Measurements from ENCODE around the gene HLA-A.

The HLA-A gene

DNA sequence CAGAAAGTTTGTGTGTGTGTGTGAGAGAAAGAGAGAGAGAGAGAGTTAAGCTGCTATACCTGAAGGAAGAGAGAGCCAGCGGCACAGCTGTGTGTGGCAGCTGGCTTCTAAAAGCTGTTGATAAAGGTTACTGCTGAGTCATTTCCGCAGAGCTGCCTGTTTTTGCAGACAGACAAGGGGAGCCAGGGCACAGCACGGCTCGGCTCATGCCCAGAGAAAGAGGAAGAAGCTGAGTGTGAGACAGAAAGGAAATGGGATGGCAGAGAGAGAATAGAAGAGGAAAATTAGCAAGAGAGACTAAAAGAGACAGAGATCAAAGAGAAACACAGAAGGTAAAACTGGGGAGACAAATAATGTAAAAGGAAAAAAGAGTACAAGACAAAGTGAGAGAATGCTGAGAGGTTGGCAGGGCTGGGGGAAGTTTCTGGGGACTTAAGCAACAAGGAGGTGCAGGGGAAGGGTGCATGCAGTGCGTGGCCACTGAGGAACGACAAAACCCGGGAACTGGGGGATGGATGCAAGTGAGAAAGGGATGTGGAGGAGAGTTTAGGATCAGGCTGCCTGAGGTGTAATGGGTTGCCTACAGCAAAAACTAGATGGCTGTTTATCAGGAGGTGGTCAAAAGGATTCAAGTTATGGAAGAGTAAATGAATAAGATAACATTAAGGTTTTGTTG is 22.7 kb downstream of the HLA-A start:
- H3K27me3 ChIP-seq (ENCODE audit: low read depth, low read length) = no peaks in the 10 kb centered on the region
- H3K79me2 ChIP-seq (ENCODE audit: low read length) = no peaks in the 10 kb centered on the region
- no peaks in the 10 kb centered on the region for H3K36me3 ChIP-seq (replicated peaks; ENCODE audit: low read depth, low read length)
- H4K20me1 ChIP-seq (ENCODE audit: insufficient read depth, low read length) = no peaks in the 10 kb centered on the region
- H3K9ac ChIP-seq (ENCODE audit: low read length) = peak overlapping the region; percentile 92
- peaks cover 41% of the 10 kb centered on the region for H3K4me1 ChIP-seq (ENCODE audit: low read length)
- peak overlapping the region; percentile 96 for H3K27ac ChIP-seq (ENCODE audit: low read length)
- peak overlapping the region; percentile 98 for H3K4me2 ChIP-seq (ENCODE audit: low read length)
- H3K9me3 ChIP-seq (ENCODE audit: insufficient read depth, low read length) = no peaks in the 10 kb centered on the region
- no peak overlapping the region for H2AFZ ChIP-seq (ENCODE audit: low read depth, low read length)
- peak overlapping the region; percentile 73 for H3K4me3 ChIP-seq (ENCODE audit: low read length)
- TF ChIP-seq, protein P1, sequence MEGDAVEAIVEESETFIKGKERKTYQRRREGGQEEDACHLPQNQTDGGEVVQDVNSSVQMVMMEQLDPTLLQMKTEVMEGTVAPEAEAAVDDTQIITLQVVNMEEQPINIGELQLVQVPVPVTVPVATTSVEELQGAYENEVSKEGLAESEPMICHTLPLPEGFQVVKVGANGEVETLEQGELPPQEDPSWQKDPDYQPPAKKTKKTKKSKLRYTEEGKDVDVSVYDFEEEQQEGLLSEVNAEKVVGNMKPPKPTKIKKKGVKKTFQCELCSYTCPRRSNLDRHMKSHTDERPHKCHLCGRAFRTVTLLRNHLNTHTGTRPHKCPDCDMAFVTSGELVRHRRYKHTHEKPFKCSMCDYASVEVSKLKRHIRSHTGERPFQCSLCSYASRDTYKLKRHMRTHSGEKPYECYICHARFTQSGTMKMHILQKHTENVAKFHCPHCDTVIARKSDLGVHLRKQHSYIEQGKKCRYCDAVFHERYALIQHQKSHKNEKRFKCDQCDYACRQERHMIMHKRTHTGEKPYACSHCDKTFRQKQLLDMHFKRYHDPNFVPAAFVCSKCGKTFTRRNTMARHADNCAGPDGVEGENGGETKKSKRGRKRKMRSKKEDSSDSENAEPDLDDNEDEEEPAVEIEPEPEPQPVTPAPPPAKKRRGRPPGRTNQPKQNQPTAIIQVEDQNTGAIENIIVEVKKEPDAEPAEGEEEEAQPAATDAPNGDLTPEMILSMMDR (IDR thresholded peaks at IDR 0.05; ENCODE audit: low read depth, low read length) = no peak

GRCh38 chr6:29965563-29965872 is 23.2 kb downstream of the HLA-A start:
- TF ChIP-seq EZH2phosphoT487 (IDR thresholded peaks at IDR 0.05; ENCODE audit: low read depth) = no peak
- TF ChIP-seq, protein P1 (IDR thresholded peaks at IDR 0.05; ENCODE audit: low read depth, low read length) = no peak
- no peaks in the 10 kb centered on the region for H3K9me3 ChIP-seq (ENCODE audit: insufficient read depth, low read length)
- H3K79me2 ChIP-seq (ENCODE audit: low read length) = no peaks in the 10 kb centered on the region
- peak overlapping the region; percentile 73 for H3K4me3 ChIP-seq (ENCODE audit: low read length)
- H3K27me3 ChIP-seq (ENCODE audit: low read depth, low read length) = no peaks in the 10 kb centered on the region
- H4K20me1 ChIP-seq (ENCODE audit: insufficient read depth, low read length) = no peaks in the 10 kb centered on the region
- H2AFZ ChIP-seq (ENCODE audit: low read depth, low read length) = no peak overlapping the region
- peak overlapping the region; percentile 98 for H3K4me2 ChIP-seq (ENCODE audit: low read length)
- H3K36me3 ChIP-seq (replicated peaks; ENCODE audit: low read depth, low read length) = no peaks in the 10 kb centered on the region
- H3K4me1 ChIP-seq (ENCODE audit: low read length) = peaks cover 37% of the 10 kb centered on the region
- H3K9ac ChIP-seq (ENCODE audit: low read length) = peak overlapping the region; percentile 92
- H3K27ac ChIP-seq (ENCODE audit: low read length) = peak overlapping the region; percentile 96

- H3K4me3 ChIP-seq (ENCODE audit: low read length) = peak overlapping the region; percentile 73
- H3K79me2 ChIP-seq (ENCODE audit: low read length) = no peaks in the 10 kb centered on the region
- H2AFZ ChIP-seq (ENCODE audit: low read depth, low read length) = peak overlapping the region; percentile 72; the same call in 1 of the 2 replicates
- H3K9me3 ChIP-seq (ENCODE audit: insufficient read depth, low read length) = no peaks in the 10 kb centered on the region
- H4K20me1 ChIP-seq (ENCODE audit: insufficient read depth, low read length) = no peaks in the 10 kb centered on the region
- H3K4me2 ChIP-seq (ENCODE audit: low read length) = peak overlapping the region; percentile 98
- no peaks in the 10 kb centered on the region for H3K36me3 ChIP-seq (replicated peaks; ENCODE audit: low read depth, low read length)
- H3K9ac ChIP-seq (ENCODE audit: low read length) = peak overlapping the region; percentile 92
- TF ChIP-seq, protein P1 (IDR thresholded peaks at IDR 0.05; ENCODE audit: low read depth, low read length) = no peak
- no peak for TF ChIP-seq EZH2phosphoT487 (IDR thresholded peaks at IDR 0.05; ENCODE audit: low read depth)
- peak overlapping the region; percentile 96 for H3K27ac ChIP-seq (ENCODE audit: low read length)
- H3K4me1 ChIP-seq (ENCODE audit: low read length) = peaks cover 37% of the 10 kb centered on the region
- H3K27me3 ChIP-seq (ENCODE audit: low read depth, low read length) = no peaks in the 10 kb centered on the region
These were observed 23.7 kb downstream of the HLA-A start for GRCh38 chr6:29965873-29966601.

DNA sequence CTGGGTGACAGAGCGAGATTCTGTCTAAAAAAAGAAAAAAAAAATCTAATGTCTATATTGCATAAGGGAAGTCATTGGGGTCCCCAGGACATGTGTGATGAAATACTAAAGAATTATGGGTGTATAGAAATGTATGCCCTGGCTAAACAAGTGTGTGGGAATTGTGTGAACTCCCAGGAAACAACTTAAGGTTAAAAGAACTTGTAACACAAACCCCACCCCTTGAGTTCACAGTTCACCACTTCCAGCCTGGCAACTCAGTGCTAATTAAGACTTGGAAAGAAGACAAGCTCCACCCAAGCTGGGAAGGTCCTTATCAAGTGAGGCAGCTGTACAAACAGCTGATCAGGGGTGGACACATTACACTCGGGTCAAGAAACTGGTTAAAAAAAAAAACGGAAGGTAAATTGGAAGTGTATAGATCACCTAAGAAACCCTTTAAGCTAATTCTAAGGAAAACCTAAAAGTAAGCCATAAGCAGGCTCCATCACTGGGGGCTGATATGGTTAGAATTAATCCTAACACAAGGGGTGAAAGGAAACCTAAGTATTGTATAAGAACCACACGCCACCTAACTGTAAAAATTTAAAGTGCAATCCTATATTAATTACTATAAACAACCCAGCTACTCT is 25.2 kb downstream of the HLA-A start:
- H3K9ac ChIP-seq (ENCODE audit: low read length) = no peak overlapping the region
- H3K4me3 ChIP-seq (ENCODE audit: low read length) = 0 out of 2 replicates have a peak overlapping the region, but pooled peaks have one; percentile 15
- H3K36me3 ChIP-seq (replicated peaks; ENCODE audit: low read depth, low read length) = no peaks in the 10 kb centered on the region
- H2AFZ ChIP-seq (ENCODE audit: low read depth, low read length) = no peak overlapping the region
- H3K27ac ChIP-seq (ENCODE audit: low read length) = no peak overlapping the region
- peak overlapping the region; percentile 43 for H3K4me2 ChIP-seq (ENCODE audit: low read length)
- H3K27me3 ChIP-seq (ENCODE audit: low read depth, low read length) = no peaks in the 10 kb centered on the region
- H4K20me1 ChIP-seq (ENCODE audit: insufficient read depth, low read length) = no peaks in the 10 kb centered on the region
- H3K9me3 ChIP-seq (ENCODE audit: insufficient read depth, low read length) = no peaks in the 10 kb centered on the region
- peaks cover 41% of the 10 kb centered on the region for H3K4me1 ChIP-seq (ENCODE audit: low read length)
- TF ChIP-seq EZH2phosphoT487 (IDR thresholded peaks at IDR 0.05; ENCODE audit: low read depth) = no peak
- TF ChIP-seq, protein P1 (IDR thresholded peaks at IDR 0.05; ENCODE audit: low read depth, low read length) = peak; percentile 45
- no peaks in the 10 kb centered on the region for H3K79me2 ChIP-seq (ENCODE audit: low read length)
